Measurements from ENCODE around the gene DYNC1H1.
"Not testable (repeated sequence)": the region's sequence is repeated elsewhere in the genome, so short reads cannot be mapped to it uniquely, and the experiment has no call there.

Gene DYNC1H1

DNA sequence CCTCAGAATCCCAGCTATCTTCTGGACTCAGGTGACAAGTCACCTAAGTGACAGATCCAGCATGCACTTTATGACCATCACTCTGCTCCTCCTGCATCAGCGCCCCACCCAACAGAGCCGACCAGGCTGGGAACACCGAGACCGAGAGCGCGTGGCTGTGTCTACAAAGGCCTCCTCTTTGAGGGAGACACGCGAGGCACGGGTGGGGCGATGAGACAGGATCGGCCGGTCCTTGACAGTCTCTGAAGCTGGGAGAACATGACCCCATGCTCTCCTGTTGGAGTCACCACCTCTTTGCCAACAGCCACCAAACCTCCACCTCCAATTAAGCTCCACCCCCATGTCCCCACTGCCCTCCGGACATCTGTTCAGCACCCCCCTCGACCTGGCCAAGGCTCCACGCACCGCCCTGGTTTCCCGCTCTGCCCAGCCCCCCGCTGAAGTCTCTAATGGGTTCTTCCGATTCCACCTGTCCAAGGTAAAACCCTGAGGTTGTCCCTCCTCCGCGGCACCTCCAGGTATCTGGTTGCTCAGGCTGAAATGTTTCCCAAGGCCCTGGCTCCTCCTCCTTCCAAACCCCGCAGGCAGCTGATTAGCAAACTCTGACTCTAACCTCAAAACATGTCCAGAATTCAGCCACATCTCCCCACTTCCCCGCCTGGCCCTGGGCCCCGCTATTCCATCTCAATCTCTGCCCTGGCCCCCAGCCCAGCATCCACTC lies 91.0 kb downstream of the DYNC1H1 start:
- Histone ChIP-seq H3K27me3 (ENCODE audit: control insufficient read depth, insufficient read depth, low read length) (no peaks in the 10 kb centered on the region), H3K9ac (ENCODE audit: low read length) (no peak overlapping the region), H3K27ac (ENCODE audit: low read depth, low read length) (no peak overlapping the region), H3K4me1 (ENCODE audit: control insufficient read depth, insufficient read depth, low read length) (no peaks in the 10 kb centered on the region), H3K4me3 (ENCODE audit: low read length) (no peak overlapping the region), H3K36me3 (ENCODE audit: control insufficient read depth, insufficient read depth, low read length) (peaks cover 12% of the 10 kb centered on the region)

DNA sequence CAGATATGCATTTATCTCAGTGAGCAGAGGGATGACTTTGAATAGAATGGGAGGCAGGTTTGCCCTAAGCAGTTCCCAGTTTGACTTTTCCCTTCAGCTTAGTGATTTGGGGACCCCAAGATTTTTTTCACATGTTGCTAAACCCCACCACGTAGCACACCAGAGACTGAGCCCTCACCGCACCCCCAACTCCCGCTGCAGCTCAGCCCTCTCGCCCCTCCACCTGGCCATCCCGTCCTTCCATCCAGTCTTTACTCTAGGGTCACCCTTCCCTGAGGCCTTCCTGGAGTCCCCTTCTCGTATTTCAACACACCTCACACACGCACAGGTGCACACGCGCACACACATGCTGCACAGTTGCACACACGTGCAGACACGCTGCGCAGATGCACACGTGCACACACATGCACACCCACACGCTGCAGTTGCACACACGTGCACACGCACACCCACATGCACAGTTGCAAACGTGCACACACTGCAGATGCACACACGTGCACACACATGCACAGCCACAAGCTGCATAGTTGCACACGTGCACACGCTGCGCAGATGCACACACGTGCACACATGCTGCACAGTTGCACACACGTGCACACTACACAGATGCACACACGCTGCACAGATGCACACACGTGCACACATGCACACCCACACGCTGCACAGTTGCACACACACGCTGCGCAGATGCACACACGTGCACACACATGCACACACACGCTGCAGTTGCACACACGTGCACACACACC lies 92.5 kb downstream of the DYNC1H1 start:
- peaks cover 3% of the 10 kb centered on the region for H3K36me3 ChIP-seq (ENCODE audit: control insufficient read depth, insufficient read depth, low read length)
- H3K27me3 ChIP-seq (ENCODE audit: control insufficient read depth, insufficient read depth, low read length) = no peaks in the 10 kb centered on the region
- H3K9ac ChIP-seq (ENCODE audit: low read length) = no peak overlapping the region
- H3K4me3 ChIP-seq (ENCODE audit: low read length) = no peak overlapping the region
- no peaks in the 10 kb centered on the region for H3K4me1 ChIP-seq (ENCODE audit: control insufficient read depth, insufficient read depth, low read length)
- H3K27ac ChIP-seq (ENCODE audit: low read depth, low read length) = no peak overlapping the region

DNA sequence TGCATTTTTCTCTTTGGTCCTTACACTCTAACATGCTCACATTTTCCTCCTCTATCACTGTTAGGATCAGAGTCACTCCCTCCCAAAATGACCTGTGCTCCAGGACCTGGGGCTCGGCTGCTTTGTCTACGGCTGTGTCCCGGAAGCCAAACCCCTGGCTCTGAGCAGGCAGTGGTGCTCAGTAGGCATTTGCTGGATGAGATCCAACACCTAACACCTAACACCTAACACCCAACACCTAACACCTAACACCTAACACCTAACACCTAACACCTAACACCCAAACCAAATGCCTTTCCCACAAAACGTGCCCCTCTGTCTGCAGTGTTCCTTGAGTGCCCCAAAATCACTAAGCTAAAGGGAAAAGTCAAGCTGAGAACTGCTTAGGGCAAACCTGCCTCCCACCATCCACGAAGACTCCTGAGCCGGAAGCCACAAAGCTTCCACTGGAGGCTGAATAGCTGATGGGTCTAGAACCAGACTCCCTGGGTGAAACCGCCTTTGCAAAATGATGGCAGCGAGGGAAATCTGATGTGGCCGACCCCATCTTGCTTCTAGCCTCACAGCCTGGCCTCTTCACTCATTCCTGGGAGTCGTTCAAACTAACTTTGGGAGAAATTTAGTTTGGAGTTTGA lies 93.2 kb downstream of the DYNC1H1 start:
- H3K27me3 ChIP-seq (ENCODE audit: control insufficient read depth, insufficient read depth, low read length) = no peaks in the 10 kb centered on the region
- H3K4me1 ChIP-seq (ENCODE audit: control insufficient read depth, insufficient read depth, low read length) = no peaks in the 10 kb centered on the region
- H3K36me3 ChIP-seq (ENCODE audit: control insufficient read depth, insufficient read depth, low read length) = no peaks in the 10 kb centered on the region
- H3K27ac ChIP-seq (ENCODE audit: low read depth, low read length) = no peak overlapping the region
- H3K9ac ChIP-seq (ENCODE audit: low read length) = no peak overlapping the region
- no peak overlapping the region for H3K4me3 ChIP-seq (ENCODE audit: low read length)

DNA sequence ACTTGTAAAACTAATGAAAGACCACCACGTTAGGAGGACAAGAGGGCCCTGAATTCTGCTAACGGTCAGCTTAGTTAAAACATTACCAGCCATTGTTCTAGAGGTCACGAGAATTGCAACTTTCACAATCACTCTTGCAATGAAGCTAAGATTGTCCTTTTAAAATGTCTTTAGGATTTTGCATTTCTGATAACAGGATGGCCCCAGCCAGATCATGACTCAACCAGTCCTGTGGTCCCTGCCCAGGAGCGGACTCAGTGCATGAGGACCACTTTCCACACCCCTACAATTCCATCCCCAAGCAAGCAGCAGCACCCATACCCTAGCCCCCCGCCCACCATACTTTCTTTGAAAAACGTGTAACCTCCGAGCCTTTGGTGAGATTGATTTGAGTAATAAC lies 93.8 kb downstream of the DYNC1H1 start:
- Histone ChIP-seq H3K9ac (ENCODE audit: low read length) (no peak overlapping the region), H3K36me3 (ENCODE audit: control insufficient read depth, insufficient read depth, low read length) (no peaks in the 10 kb centered on the region), H3K27me3 (ENCODE audit: control insufficient read depth, insufficient read depth, low read length) (no peaks in the 10 kb centered on the region), H3K4me3 (ENCODE audit: low read length) (no peak overlapping the region), H3K4me1 (ENCODE audit: control insufficient read depth, insufficient read depth, low read length) (no peaks in the 10 kb centered on the region), H3K27ac (ENCODE audit: low read depth, low read length) (no peak overlapping the region)

DNA sequence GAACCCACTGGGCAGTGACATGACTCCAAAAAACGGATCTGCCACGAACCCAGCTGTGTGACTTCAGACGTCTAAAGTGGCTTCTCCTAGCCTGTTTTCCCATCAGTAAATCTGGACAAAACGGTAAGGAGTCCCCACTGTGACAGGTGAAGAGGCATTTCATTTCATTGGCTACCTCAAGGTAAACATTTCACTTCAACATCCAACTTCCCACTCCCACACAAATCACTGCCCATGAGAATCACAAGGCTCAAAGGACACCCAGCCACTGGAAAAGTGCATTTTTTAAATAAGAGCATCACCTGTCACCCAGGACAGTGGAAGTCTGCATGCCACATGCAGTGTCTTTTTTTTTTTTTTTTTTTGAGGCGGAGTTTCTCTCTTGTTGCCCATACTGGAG lies 94.6 kb downstream of the DYNC1H1 start:
- no peaks in the 10 kb centered on the region for H3K36me3 ChIP-seq (ENCODE audit: control insufficient read depth, insufficient read depth, low read length)
- H3K4me3 ChIP-seq (ENCODE audit: low read length) = no peak overlapping the region
- no peaks in the 10 kb centered on the region for H3K4me1 ChIP-seq (ENCODE audit: control insufficient read depth, insufficient read depth, low read length)
- H3K9ac ChIP-seq (ENCODE audit: low read length) = no peak overlapping the region
- H3K27ac ChIP-seq (ENCODE audit: low read depth, low read length) = no peak overlapping the region
- no peaks in the 10 kb centered on the region for H3K27me3 ChIP-seq (ENCODE audit: control insufficient read depth, insufficient read depth, low read length)

DNA sequence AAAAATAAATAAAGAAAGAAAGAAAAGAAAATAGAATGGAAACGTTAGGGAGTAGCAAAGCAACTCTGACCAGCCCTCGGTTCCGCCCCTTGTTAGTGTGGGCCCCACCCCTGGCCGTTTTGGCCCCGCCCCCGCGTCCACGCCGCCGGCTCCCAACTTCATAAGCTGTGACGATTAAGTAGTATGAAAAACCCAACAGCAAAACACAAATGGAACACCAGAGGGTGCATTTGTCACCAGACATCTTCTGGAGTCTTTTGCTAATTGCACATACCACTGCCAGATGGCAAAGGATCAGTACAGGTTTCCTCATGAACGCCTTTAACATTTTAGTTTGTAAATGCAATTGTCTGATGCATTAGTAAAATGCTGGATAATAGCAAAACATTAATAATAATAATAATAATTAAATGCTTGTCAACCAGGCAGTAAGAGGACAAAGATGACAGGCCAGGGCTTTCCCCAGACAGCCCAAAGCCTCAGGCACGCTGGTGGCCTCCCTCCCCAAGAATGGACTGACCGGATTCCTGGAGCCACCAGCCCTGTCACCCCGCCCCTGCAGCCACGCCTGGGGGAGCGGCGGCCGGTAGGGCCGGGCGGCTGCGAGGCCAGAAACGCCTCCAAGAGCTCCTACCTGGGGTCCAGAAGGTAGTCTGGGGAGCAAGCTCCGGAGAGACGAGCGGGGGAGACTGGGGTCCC lies 98.9 kb downstream of the DYNC1H1 start:
- Histone ChIP-seq H3K9ac (ENCODE audit: low read length) (no peak overlapping the region), H3K27ac (ENCODE audit: low read depth, low read length) (no peak overlapping the region), H3K27me3 (ENCODE audit: control insufficient read depth, insufficient read depth, low read length) (no peaks in the 10 kb centered on the region), H3K36me3 (ENCODE audit: control insufficient read depth, insufficient read depth, low read length) (no peaks in the 10 kb centered on the region), H3K4me1 (ENCODE audit: control insufficient read depth, insufficient read depth, low read length) (no peaks in the 10 kb centered on the region), H3K4me3 (ENCODE audit: low read length) (no peak overlapping the region)

DNA sequence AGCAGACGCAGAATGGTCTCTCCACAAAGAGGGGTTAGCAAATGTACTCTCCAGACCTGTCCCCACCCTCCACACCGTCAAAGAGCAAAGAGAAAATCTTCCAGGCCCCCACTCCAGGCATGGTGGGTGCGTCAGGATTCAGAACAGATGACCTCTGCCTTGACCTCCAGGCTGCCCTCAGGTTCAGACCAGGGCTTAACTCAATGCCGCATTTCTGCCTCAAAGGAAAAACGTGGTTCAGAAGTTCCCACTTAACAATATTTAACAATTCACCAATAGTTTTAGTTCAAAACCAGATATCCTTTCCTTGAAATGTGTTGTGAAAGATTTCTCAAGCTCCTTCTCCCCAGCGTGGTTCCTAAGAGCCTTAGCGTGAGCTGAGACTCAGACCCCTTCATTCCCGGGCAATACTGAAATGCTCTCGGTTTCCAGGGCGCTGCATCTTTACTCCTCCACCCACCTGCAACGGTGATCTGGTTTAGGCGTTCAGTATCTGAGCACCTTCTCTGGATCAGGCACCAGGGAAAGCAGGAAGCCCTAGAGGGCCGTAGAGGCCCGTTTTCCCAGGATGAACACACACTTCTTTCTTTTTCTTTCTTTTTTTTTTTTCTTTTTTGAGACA lies 99.5 kb downstream of the DYNC1H1 start:
- H3K27ac ChIP-seq (ENCODE audit: low read depth, low read length) = no peak overlapping the region
- H3K4me3 ChIP-seq (ENCODE audit: low read length) = no peak overlapping the region
- H3K36me3 ChIP-seq (ENCODE audit: control insufficient read depth, insufficient read depth, low read length) = no peaks in the 10 kb centered on the region
- H3K9ac ChIP-seq (ENCODE audit: low read length) = no peak overlapping the region
- H3K4me1 ChIP-seq (ENCODE audit: control insufficient read depth, insufficient read depth, low read length) = no peaks in the 10 kb centered on the region
- H3K27me3 ChIP-seq (ENCODE audit: control insufficient read depth, insufficient read depth, low read length) = no peaks in the 10 kb centered on the region

DNA sequence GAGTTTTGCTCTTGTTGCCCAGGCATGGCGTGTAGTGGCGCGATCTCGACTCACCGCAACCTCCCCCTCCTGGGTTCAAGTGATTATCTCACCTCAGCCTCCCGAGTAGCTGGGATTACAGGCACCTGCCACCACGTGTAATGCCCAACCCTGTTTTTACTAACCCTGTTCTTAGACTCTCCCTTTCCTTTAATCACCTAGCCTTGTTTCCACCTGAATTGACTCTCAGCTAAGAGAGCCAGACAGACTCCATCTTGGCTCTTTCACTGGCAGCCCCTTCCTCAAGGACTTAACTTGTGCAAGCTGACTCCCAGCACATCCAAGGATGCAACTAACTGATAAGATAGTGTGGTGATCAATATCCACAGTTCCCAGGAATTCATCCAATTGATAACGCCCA lies 100.2 kb downstream of the DYNC1H1 start:
- not testable (repeated sequence) for H3K27me3 ChIP-seq (ENCODE audit: control insufficient read depth, insufficient read depth, low read length); H3K4me3 ChIP-seq (ENCODE audit: low read length); H3K27ac ChIP-seq (ENCODE audit: low read depth, low read length); H3K36me3 ChIP-seq (ENCODE audit: control insufficient read depth, insufficient read depth, low read length); H3K9ac ChIP-seq (ENCODE audit: low read length); H3K4me1 ChIP-seq (ENCODE audit: control insufficient read depth, insufficient read depth, low read length)

DNA sequence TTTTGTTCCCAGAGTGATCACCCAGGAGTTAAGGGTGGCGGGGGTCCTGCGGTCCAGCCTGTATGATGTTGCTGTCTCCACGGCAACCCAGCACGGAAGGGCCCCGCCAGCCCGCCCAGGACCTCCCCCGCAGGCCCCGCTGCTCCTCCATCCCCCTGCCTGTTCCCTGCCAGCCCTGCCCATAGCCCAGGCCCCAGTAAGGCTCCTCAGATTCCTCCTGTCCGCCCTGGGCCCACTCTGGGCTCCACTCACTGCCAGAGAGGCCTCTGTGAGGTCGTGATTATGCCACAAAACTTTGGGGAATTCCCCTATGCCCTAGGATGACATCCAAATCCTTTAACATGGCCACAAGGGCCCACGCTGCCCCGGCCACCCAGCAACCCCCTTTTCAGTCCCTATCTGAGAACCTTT lies 101.7 kb downstream of the DYNC1H1 start:
- Histone ChIP-seq H3K36me3 (ENCODE audit: control insufficient read depth, insufficient read depth, low read length) (no peaks in the 10 kb centered on the region), H3K27me3 (ENCODE audit: control insufficient read depth, insufficient read depth, low read length) (no peaks in the 10 kb centered on the region), H3K4me3 (ENCODE audit: low read length) (no peak overlapping the region), H3K4me1 (ENCODE audit: control insufficient read depth, insufficient read depth, low read length) (no peaks in the 10 kb centered on the region), H3K9ac (ENCODE audit: low read length) (no peak overlapping the region), H3K27ac (ENCODE audit: low read depth, low read length) (no peak overlapping the region)

DNA sequence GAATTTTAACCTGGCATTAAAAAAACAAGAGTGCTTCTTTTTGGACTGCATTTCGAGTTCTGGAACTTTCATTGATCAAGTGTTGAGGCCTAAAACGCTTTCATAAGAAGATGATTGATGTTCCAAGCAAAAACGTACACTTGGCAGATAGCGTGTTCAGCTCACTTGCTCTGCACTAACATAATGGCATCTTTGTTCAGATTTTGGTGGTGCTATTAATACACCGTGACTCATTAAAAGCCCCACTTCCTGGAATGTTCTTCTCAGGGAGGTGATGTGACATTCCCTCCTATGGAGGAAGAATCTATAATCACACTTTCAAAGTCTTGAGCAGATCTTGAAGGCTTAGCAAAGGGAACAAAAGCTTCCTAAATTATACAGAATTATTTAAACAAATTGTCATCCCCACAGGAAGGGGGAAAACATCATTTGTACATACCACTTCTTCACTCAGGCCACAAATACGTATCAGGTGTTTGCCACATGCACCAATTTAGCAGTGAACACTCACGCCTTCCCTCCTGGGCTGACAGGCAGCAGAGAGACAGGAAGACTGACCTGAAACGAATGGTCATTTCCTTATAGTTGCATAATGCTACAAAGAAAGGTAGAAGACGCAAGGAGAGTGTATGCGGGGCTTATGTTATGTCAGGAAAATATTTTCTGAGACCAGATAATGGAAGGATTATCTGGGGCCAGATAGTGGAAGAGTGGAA lies 107.1 kb downstream of the DYNC1H1 start:
- no peaks in the 10 kb centered on the region for H3K27me3 ChIP-seq (ENCODE audit: control insufficient read depth, insufficient read depth, low read length)
- no peaks in the 10 kb centered on the region for H3K36me3 ChIP-seq (ENCODE audit: control insufficient read depth, insufficient read depth, low read length)
- H3K4me3 ChIP-seq (ENCODE audit: low read length) = no peak overlapping the region
- H3K9ac ChIP-seq (ENCODE audit: low read length) = no peak overlapping the region
- H3K27ac ChIP-seq (ENCODE audit: low read depth, low read length) = no peak overlapping the region
- H3K4me1 ChIP-seq (ENCODE audit: control insufficient read depth, insufficient read depth, low read length) = no peaks in the 10 kb centered on the region

DNA sequence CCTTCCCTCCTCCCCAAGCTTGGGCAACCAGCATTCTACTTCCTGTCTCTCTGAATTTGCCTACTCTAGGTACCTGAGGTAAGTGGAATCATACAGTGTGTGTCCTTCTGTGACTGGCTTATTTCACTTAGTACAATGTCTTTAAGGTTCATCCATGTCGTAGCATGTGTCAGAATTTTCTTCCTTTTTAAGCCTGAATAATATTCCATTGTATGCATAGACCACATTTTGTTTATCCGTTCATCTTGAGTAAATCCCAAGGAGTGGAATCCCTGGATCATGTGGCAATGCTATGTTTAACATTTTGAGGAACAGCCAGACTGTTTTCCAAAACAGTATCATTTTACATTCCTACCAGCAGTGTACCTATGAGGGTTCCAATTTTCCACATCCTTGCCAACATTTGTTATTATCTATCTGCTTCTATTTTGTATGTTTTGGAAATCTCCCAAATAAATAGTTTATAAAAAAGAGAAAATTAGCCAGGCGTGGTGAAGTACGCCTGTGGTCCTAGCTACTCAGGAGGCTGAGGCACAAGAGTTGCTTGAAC lies 110.1 kb downstream of the DYNC1H1 start:
- Histone ChIP-seq H3K4me3 (ENCODE audit: low read length) (no peak overlapping the region), H3K27me3 (ENCODE audit: control insufficient read depth, insufficient read depth, low read length) (no peaks in the 10 kb centered on the region), H3K4me1 (ENCODE audit: control insufficient read depth, insufficient read depth, low read length) (no peaks in the 10 kb centered on the region), H3K27ac (ENCODE audit: low read depth, low read length) (no peak overlapping the region), H3K9ac (ENCODE audit: low read length) (no peak overlapping the region), H3K36me3 (ENCODE audit: control insufficient read depth, insufficient read depth, low read length) (peaks cover 1% of the 10 kb centered on the region)

Measured in rectal smooth muscle tissue (tissue), 1 donor.